HFF-Myc (cell line): Measurements from ENCODE around the gene PRKG1.

Experiments
- DNase-seq: peaks from one replicate; pipeline ENCODE4 v3.0.0-alpha.2; 2011; ENCODE audit warnings: low read depth; ENCODE audit errors: extremely low read depth
- H3K4me3 ChIP-seq: replicated peaks from 2 replicates; pipeline ENCODE4 v1.5.1; 2011; ENCODE audit warnings: low read depth, mild to moderate bottlenecking, control low read depth, low read length
- CTCF ChIP-seq: IDR thresholded peaks from 2 replicates; pipeline ENCODE4 v1.5.1; 2012; ENCODE audit warnings: mild to moderate bottlenecking, low read depth, low read length, control low read depth; ENCODE audit errors: missing control alignments

Gene PRKG1

GRCh38 chr10:51624013-51624412 is 549.7 kb downstream of the PRKG1 start:
- no peak for DNase-seq
- TF ChIP-seq CTCF, result no peak
- no peak overlapping the region for H3K4me3 ChIP-seq

GRCh38 chr10:51629934-51630639 is 555.8 kb downstream of the PRKG1 start:
- H3K4me3 ChIP-seq, result no peak overlapping the region
- DNase-seq, result no peak

GRCh38 chr10:51630640-51631005 is 556.3 kb downstream of the PRKG1 start:
- TF ChIP-seq CTCF, result no peak
- no peak for DNase-seq
- H3K4me3 ChIP-seq, result no peak overlapping the region

More at GRCh38 chr10:51629934-51630639, 555.8 kb downstream of the PRKG1 start:
- TF ChIP-seq CTCF, result no peak

- no peak for TF ChIP-seq CTCF
- DNase-seq, result no peak
Observed at GRCh38 chr10:51635436-51635835, 561.1 kb downstream of the PRKG1 start.

GRCh38 chr10:51638211-51638610 is 563.9 kb downstream of the PRKG1 start:
- no peak for DNase-seq
- no peak overlapping the region for H3K4me3 ChIP-seq
- TF ChIP-seq CTCF, result no peak

More at GRCh38 chr10:51635436-51635835, 561.1 kb downstream of the PRKG1 start:
- H3K4me3 ChIP-seq, result no peak overlapping the region

GRCh38 chr10:51638737-51639136 is 564.5 kb downstream of the PRKG1 start:
- no peak for DNase-seq
- H3K4me3 ChIP-seq, result no peak overlapping the region
- no peak for TF ChIP-seq CTCF
